Keratinocyte (primary cell): ENCODE measurements around the gene ACBD6.

Experiments used
- EZH2 ChIP-seq: IDR thresholded peaks from one replicate; pipeline ENCODE4 v1.6.1; 2012; ENCODE audit warnings: inconsistent platforms, mild to moderate bottlenecking, low read length, moderate library complexity
- TF ChIP-seq, protein P1 (sequence below), 3 experiments: IDR thresholded peaks in 1 of 3; conservative IDR thresholded peaks in 1 of 3; optimal IDR thresholded peaks in 1 of 3; 2 replicates in 2 of 3; 3 replicates in 1 of 3; pipeline versions ENCODE3 to v1.5.1; 2011; ENCODE audit warnings: low read length in 3 of 3, mild to moderate bottlenecking in 3 of 3, moderate library complexity in 2 of 3, control low read depth in 1 of 3, inconsistent platforms in 1 of 3; ENCODE audit not compliant: insufficient read depth in 2 of 3; ENCODE audit errors: extremely low read depth in 1 of 3

DNA sequence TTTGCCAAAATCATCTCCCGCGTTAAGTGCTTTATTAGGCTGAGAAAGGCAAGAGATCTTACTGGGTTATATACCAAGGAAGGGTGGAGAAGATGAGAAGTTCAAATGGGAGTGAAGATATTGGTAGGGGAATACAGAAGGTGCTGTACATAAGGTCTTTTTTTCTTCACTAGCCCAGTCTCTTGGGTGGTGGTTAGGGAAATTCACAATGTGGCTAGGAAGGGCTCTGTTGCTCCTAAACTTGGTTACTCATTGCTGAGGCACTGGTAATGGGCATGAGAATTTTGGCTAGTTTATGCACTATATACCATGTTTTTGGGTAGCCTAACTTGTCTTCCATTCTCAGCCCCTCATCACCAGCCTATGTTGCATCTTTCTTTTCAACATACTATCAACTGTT lies 221.8 kb downstream of the ACBD6 start:
- TF ChIP-seq, protein P1, sequence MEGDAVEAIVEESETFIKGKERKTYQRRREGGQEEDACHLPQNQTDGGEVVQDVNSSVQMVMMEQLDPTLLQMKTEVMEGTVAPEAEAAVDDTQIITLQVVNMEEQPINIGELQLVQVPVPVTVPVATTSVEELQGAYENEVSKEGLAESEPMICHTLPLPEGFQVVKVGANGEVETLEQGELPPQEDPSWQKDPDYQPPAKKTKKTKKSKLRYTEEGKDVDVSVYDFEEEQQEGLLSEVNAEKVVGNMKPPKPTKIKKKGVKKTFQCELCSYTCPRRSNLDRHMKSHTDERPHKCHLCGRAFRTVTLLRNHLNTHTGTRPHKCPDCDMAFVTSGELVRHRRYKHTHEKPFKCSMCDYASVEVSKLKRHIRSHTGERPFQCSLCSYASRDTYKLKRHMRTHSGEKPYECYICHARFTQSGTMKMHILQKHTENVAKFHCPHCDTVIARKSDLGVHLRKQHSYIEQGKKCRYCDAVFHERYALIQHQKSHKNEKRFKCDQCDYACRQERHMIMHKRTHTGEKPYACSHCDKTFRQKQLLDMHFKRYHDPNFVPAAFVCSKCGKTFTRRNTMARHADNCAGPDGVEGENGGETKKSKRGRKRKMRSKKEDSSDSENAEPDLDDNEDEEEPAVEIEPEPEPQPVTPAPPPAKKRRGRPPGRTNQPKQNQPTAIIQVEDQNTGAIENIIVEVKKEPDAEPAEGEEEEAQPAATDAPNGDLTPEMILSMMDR (optimal IDR thresholded peaks at IDR 0.05 in 1 of 3, IDR thresholded peaks at IDR 0.05 in 1 of 3, conservative IDR thresholded peaks at IDR 0.05 in 1 of 3; ENCODE audit: extremely low read depth in 1 of 3, insufficient read depth in 2 of 3, low read length in 3 of 3), result no peak
- TF ChIP-seq EZH2, result no peak
